GM10266 (cell line): ENCODE results near the gene KRT26.
"Not testable (repeated sequence)": the region's sequence is repeated elsewhere in the genome, so short reads cannot be mapped to it uniquely, and the experiment has no call there.

Experiments
- DNase-seq: peaks from one replicate; pipeline ENCODE4 v3.0.0; 2012; ENCODE audit errors: extremely low spot score
- TF ChIP-seq, protein P1 (sequence below): IDR thresholded peaks from 2 replicates; pipeline ENCODE4 v1.5.1; 2012; ENCODE audit warnings: mild to moderate bottlenecking, low read depth; ENCODE audit not compliant: control insufficient read depth, insufficient read depth; ENCODE audit errors: missing control alignments

KRT26 gene

GRCh38 chr17:40817103-40817682 lies 45.2 kb upstream of the KRT26 start:
- no peak for DNase-seq
- TF ChIP-seq, protein P1, sequence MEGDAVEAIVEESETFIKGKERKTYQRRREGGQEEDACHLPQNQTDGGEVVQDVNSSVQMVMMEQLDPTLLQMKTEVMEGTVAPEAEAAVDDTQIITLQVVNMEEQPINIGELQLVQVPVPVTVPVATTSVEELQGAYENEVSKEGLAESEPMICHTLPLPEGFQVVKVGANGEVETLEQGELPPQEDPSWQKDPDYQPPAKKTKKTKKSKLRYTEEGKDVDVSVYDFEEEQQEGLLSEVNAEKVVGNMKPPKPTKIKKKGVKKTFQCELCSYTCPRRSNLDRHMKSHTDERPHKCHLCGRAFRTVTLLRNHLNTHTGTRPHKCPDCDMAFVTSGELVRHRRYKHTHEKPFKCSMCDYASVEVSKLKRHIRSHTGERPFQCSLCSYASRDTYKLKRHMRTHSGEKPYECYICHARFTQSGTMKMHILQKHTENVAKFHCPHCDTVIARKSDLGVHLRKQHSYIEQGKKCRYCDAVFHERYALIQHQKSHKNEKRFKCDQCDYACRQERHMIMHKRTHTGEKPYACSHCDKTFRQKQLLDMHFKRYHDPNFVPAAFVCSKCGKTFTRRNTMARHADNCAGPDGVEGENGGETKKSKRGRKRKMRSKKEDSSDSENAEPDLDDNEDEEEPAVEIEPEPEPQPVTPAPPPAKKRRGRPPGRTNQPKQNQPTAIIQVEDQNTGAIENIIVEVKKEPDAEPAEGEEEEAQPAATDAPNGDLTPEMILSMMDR: no peak

GRCh38 chr17:40816569-40816968 lies 44.6 kb upstream of the KRT26 start:
- TF ChIP-seq, protein P1: no peak
- DNase-seq: no peak

GRCh38 chr17:40815381-40815780 lies 43.4 kb upstream of the KRT26 start:
- TF ChIP-seq, protein P1: no peak
- DNase-seq: no peak

GRCh38 chr17:40814657-40815056 lies 42.7 kb upstream of the KRT26 start:
- not testable (repeated sequence) for DNase-seq

DNA sequence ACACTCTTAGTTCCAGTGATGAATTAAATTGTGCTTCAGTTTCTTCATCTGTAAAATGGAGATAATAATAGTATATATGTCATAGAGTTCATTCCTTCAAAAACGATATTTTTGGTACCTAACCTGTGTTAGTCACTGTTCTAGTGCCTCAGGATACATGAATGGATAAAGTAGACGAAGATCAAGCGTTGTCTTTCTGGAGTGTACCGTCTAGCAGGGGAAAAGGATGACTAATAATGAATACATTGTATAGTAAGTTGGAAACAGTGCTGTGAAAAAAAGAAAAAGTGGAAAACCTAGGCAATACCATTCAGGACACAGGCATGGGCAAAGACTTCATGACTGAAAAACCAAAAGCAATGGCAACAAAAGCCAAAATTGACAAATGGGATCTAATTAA lies 41.8 kb upstream of the KRT26 start:
- TF ChIP-seq, protein P1: no peak
- no peak for DNase-seq

DNA sequence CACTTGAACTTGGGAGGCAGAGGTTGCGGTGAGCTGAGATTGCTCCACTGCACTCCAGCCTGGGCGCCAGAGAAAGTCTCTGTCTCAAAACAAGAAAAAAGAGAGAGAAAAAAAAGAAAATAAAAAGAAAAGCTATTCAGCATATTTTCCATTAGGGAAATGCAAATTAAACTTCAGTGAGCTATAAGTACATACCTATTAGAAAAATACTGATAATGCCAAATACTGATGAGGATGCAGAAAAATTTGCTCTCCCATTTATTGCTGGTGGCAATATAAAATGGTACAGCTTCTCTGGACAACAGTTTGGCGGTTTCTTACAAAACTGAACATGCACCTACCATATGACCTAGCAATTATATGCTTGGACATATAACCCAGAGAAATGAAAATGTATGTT lies 40.6 kb upstream of the KRT26 start:
- no peak for DNase-seq
- TF ChIP-seq, protein P1: no peak

- TF ChIP-seq, protein P1: no peak
- no peak for DNase-seq
These were observed 38.5 kb upstream of the KRT26 start for GRCh38 chr17:40810494-40810893.

DNA sequence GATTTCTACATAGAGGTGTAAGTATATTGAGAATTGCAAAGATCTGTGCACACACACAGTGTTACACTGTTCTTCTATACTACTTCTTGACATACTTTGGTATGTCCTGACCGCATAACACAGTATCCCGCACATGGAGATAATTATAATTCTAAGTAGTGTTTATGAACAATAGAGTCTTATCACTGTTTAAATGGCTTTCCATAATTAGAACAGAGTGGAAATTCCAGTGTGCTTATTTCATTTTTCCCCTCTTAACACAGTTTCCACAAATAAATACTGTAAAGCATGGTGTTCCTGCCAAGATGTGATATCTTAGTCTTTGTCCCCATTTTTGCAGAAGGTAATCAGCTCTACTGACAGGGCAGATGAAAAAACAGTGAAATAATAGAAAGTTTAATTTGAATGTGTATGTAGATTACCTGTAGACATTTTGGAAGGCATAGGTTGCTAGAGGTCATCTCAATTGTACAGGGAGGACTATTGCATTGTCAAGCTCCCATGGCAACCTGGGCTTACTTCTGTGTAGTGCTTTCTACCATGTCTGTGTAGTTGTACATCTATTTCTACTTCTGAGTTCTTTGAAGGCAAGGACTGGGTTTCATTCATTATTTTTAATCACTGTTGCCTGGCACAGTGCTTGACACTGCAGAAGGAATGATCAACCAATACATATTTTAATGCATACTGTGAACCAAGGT lies 37.9 kb upstream of the KRT26 start:
- no peak for DNase-seq
- TF ChIP-seq, protein P1: no peak
